K562 (cell line): ENCODE results near the gene ACO2. TPM values are rescaled to one million over a fixed set of nuclear protein-coding genes. Genes with fewer than 3 reads are reported as not detected.

Experiments used
- ATAC-seq: fragments of 200-7000 bp; cut with Tn5 transposase; 3 replicates; pipeline ENCODE4 v1.9.1; 2020; ENCODE audit warnings: moderate library complexity
- BruUV-seq: library from RNA; stranded (reverse); fragments of 400-500 nt; replicated peaks from 2 replicates; lab custom pipeline; 2021; lab: Mats Ljungman, UMichigan
- CTCF ChIA-PET: fragments of 300-600 bp; formaldehyde crosslinking; extraction: SDS; loops from one replicate; lab custom pipeline; 2021; ENCODE audit warnings: low intra/inter-chr PET ratio; lab: Yijun Ruan, JAX
- POLR2A ChIA-PET: fragments of 300-600, 350-650 bp; sonication (Branson Sonifier 250); formaldehyde crosslinking; extraction: SDS; loops from one replicate; lab custom pipeline; 2021; ENCODE audit warnings: antibody characterized with exemption, inconsistent platforms; lab: Yijun Ruan, JAX
- DNase-seq, 4 experiments: peaks; one replicate each; pipeline versions ENCODE4 v3.0.0 to v3.0.0-alpha.2; 2011 to 2018; ENCODE audit warnings: low spot score in 3 of 4, mixed read lengths in 3 of 4; ENCODE audit errors: extremely low read depth in 1 of 4
- FAIRE-seq: peaks from 2 replicates; lab custom pipeline; 2011; peaks lifted over from hg19 to GRCh38; lab: Jason Lieb, UNC
- H2AFZ ChIP-seq: 2 replicates; pipeline ENCODE4 v1.6.0; 2011; ENCODE audit warnings: low read depth, low read length, control low read depth, inconsistent platforms
- H3K27ac ChIP-seq: fragments of 200-600 bp; 3 replicates; pipeline ENCODE4 v1.8.0; 2011; ENCODE audit warnings: low read depth, mild to moderate bottlenecking, control low read depth, inconsistent platforms, low read length, moderate library complexity, mixed read lengths; ENCODE audit errors: extremely low read depth
- H3K27me3 ChIP-seq, 2 experiments: fragments of 300-600 bp in 1 of 2; 2 replicates in 1 of 2; 3 replicates in 1 of 2; pipeline versions ENCODE4 v1.6.0 to v1.8.0; 2011; ENCODE audit warnings: inconsistent platforms in 2 of 2, low read length in 2 of 2, mild to moderate bottlenecking in 1 of 2, mixed read lengths in 1 of 2, moderate library complexity in 1 of 2; ENCODE audit not compliant: control insufficient read depth in 2 of 2, insufficient read depth in 2 of 2
- H3K36me3 ChIP-seq: fragments of 300-600 bp; 3 replicates; pipeline ENCODE4 v1.8.0; 2011; ENCODE audit warnings: mild to moderate bottlenecking, low read length, inconsistent platforms; ENCODE audit not compliant: control insufficient read depth, insufficient read depth
- H3K4me1 ChIP-seq, 2 experiments: fragments of 200-600 bp in 1 of 2; replicated peaks in 1 of 2; 2 replicates in 1 of 2; 3 replicates in 1 of 2; pipeline versions ENCODE4 v1.5.1 to v1.8.0; 2011; ENCODE audit warnings: inconsistent platforms in 2 of 2, low read length in 2 of 2, mild to moderate bottlenecking in 1 of 2, mixed read lengths in 1 of 2, moderate library complexity in 1 of 2; ENCODE audit not compliant: control insufficient read depth in 2 of 2, insufficient read depth in 2 of 2
- H3K4me2 ChIP-seq: 2 replicates; pipeline ENCODE4 v1.6.1; 2011; ENCODE audit warnings: low read length, control low read depth, inconsistent platforms, mixed read lengths; ENCODE audit not compliant: insufficient read depth
- H3K4me3 ChIP-seq: fragments of 200-600 bp; sonication (generic), shearing (Covaris generic); 2 replicates; pipeline ENCODE4 v1.5.1; 2016; ENCODE audit warnings: control low read depth, inconsistent platforms
- H3K79me2 ChIP-seq: fragments of 200-600 bp; 3 replicates; pipeline ENCODE4 v1.8.0; 2011; ENCODE audit warnings: low read length, inconsistent platforms; ENCODE audit not compliant: control insufficient read depth, insufficient read depth
- H3K9ac ChIP-seq, 2 experiments: 2 replicates each; pipeline versions ENCODE4 v1.6.0 to v1.6.1; 2011; ENCODE audit warnings: low read depth in 2 of 2, low read length in 2 of 2, control low read depth in 1 of 2, inconsistent platforms in 1 of 2, mild to moderate bottlenecking in 1 of 2, mixed read lengths in 1 of 2; ENCODE audit not compliant: insufficient read depth in 1 of 2
- H3K9me1 ChIP-seq: one replicate; pipeline ENCODE4 v1.6.0; 2011; ENCODE audit warnings: inconsistent platforms, mild to moderate bottlenecking, low read length, moderate library complexity; ENCODE audit not compliant: control insufficient read depth, insufficient read depth
- H3K9me3 ChIP-seq: replicated peaks from 2 replicates; pipeline ENCODE4 v1.5.1; 2011; ENCODE audit warnings: low read depth, low read length, inconsistent platforms; ENCODE audit not compliant: control insufficient read depth, insufficient read depth
- H4K20me1 ChIP-seq: replicated peaks from 2 replicates; pipeline ENCODE4 v1.6.1; 2011; ENCODE audit warnings: low read length, inconsistent platforms, mixed read lengths; ENCODE audit not compliant: control insufficient read depth, insufficient read depth
- FOXJ2 ChIP-seq: fragments of 200-800 bp; sonication (Bioruptor generic); IDR thresholded peaks from 2 replicates; pipeline ENCODE4 v1.6.1; 2016; ENCODE audit warnings: missing genetic modification characterization, missing compliant biosample characterization
- MEIS2 ChIP-seq: fragments of 450-650 bp; IDR thresholded peaks from 2 replicates; pipeline ENCODE4 v1.6.1; 2014; ENCODE audit warnings: mild to moderate bottlenecking; ENCODE audit not compliant: partially characterized antibody
- NFIC ChIP-seq: fragments of 450-650 bp; IDR thresholded peaks from 2 replicates; pipeline ENCODE4 v1.6.1; 2017; ENCODE audit warnings: mild to moderate bottlenecking, inconsistent platforms
- PTBP1 ChIP-seq: fragments of 200-400 bp; formaldehyde crosslinking; IDR thresholded peaks from 2 replicates; pipeline ENCODE4 v1.6.1; 2017; ENCODE audit warnings: low read depth, low read length
- TBP ChIP-seq: optimal IDR thresholded peaks from 2 replicates; pipeline ENCODE3; 2011; ENCODE audit warnings: low read depth, low read length, improper control_type of control experiment
- U2AF2 ChIP-seq: fragments of 200-400 bp; formaldehyde crosslinking; optimal IDR thresholded peaks from 2 replicates; pipeline ENCODE3; 2017; ENCODE audit warnings: low read depth, mild to moderate bottlenecking, low read length
- ZBTB8A ChIP-seq: fragments of 450-650 bp; IDR thresholded peaks from 2 replicates; pipeline ENCODE4 v1.6.1; 2018; ENCODE audit warnings: mild to moderate bottlenecking, moderate library complexity; ENCODE audit not compliant: partially characterized antibody
- ZNF589 ChIP-seq: fragments of 200-800 bp; sonication (Bioruptor generic); IDR thresholded peaks from 2 replicates; pipeline ENCODE4 v1.6.1; 2016; ENCODE audit warnings: low read depth, missing genetic modification characterization, missing compliant biosample characterization
- WGBS: fragments of 100-300 bp; shearing (Covaris generic); methylation state at CpG from one replicate; pipeline ENCODE4 v1.1.6; 2016; ENCODE audit warnings: low coverage, mixed read lengths; ENCODE audit not compliant: insufficient coverage; ENCODE audit errors: missing lambda C conversion rate; 5-methylcytosine and 5-hydroxymethylcytosine counted together
- in situ Hi-C: fragments of 300-500 bp; cut with MboI; formaldehyde crosslinking; loops from 4 replicates; pipeline ENCODE4 v1.15.0; 2018; ENCODE audit warnings: inconsistent platforms, mixed read lengths
- intact Hi-C: fragments of 100-400 bp; cut with micrococcal nuclease; formaldehyde crosslinking; loops from 2 replicates; pipeline ENCODE4 v1.14.2; 2022
- polyA plus RNA-seq, 8 experiments: library from polyadenylated mRNA; depleted of rRNA in 4 of 8; stranded (reverse) in 5 of 8; unstranded in 3 of 8; fragments of >200 nt; fragmentation: Nextera tagmentation in 2 of 8; fragmentation: Illumina TruSeq in 1 of 8; extraction: Ambion mirVana in 2 of 8; extraction: Trizol in 1 of 8; gene quantifications; 2 replicates each; pipeline versions ENCODE4 v1.2.1 to v1.2.3, GENCODE V29; 2011 to 2014; ENCODE audit warnings: inconsistent platforms in 1 of 8, missing spikeins in 1 of 8
- total RNA-seq, 7 experiments: library from RNA; depleted of rRNA in 6 of 7; stranded (reverse); fragments of >200 nt in 6 of 7; fragmentation: Illumina TruSeq in 2 of 7; extraction: Trizol in 2 of 7; gene quantifications; 2 replicates each; pipeline versions ENCODE4 v1.2.1 to v1.2.3, GENCODE V29; 2011 to 2021; ENCODE audit warnings: low replicate concordance in 1 of 7
- TF ChIP-seq, protein P1 (sequence below): fragments of 250-450 bp; sonication (Bioruptor Pico); IDR thresholded peaks from 2 replicates; pipeline ENCODE4 v1.5.0; 2021; ENCODE audit warnings: mild to moderate bottlenecking, moderate library complexity

Gene ACO2
- total and polyA plus RNA-seq, 9 of the 15 experiments (the other 6 are each of a cell fraction or from before 2014, with no cell fraction given): 16.2 to 119 (median 43.2) TPM

DNA sequence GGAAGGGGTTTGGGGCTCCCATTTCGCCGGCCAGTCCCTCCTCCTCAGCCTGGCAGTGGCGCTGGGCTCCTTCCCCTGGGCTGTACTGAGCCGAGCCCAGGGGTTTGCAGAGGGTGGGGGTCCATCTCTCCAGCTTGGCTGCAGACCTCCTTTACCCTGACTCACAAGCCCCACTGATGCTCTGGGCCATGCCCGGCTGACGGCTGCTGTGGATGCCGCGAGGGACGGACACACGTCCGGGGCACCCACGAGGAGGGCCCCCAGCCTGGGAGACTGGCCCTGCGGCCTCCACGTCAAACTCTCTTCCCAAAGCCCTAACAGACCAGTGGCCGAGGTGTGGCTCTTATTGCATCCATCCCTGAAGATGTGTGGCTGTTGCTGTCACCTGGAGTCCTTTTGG is 106.6 kb downstream of the ACO2 start:
- DNase-seq (no peak), FAIRE-seq (no peak), ATAC-seq (no peak)
- WGBS: 75% methylated on average over 4 of the region's 15 CpGs
- Histone ChIP-seq H3K79me2 (no peaks in the 10 kb centered on the region), H3K4me3 (no peak overlapping the region), H3K36me3 (peaks cover 15% of the 10 kb centered on the region; the same call in 1 of the 3 replicates), H3K9me1 (no peaks in the 10 kb centered on the region), H3K9ac (peak overlapping the region in 1 of 2 experiments; percentile 80; a peak in 2 of 4 replicates), H3K27me3 (no peaks in the 10 kb centered on the region), H3K4me2 (no peak overlapping the region), H3K4me1 (peaks cover 6 to 44% of the 10 kb centered on the region in 2 experiments; a peak in 4 of 5 replicates), H4K20me1 (no peaks in the 10 kb centered on the region), H3K9me3 (no peaks in the 10 kb centered on the region), H3K27ac (no peak overlapping the region), H2AFZ (no peak overlapping the region)
- POLR2A ChIA-PET: interaction anchor here (0.5 to 0.7 kb wide), 2 partner anchors 46 to 653 kb away, joined by 3 read pairs; no protein-coding TSS in a partner anchor
- no TSS peak for BruUV-seq
- CTCF ChIA-PET: no interaction called here
- in situ Hi-C loops (no loop called here), intact Hi-C loops (no loop called here)
- TF ChIP-seq MEIS2 (no peak), U2AF2 (no peak), FOXJ2 (tag) (no peak), PTBP1 (no peak), ZNF589 (no peak), NFIC (no peak), TBP (no peak), ZBTB8A (no peak)
- TF ChIP-seq, protein P1, sequence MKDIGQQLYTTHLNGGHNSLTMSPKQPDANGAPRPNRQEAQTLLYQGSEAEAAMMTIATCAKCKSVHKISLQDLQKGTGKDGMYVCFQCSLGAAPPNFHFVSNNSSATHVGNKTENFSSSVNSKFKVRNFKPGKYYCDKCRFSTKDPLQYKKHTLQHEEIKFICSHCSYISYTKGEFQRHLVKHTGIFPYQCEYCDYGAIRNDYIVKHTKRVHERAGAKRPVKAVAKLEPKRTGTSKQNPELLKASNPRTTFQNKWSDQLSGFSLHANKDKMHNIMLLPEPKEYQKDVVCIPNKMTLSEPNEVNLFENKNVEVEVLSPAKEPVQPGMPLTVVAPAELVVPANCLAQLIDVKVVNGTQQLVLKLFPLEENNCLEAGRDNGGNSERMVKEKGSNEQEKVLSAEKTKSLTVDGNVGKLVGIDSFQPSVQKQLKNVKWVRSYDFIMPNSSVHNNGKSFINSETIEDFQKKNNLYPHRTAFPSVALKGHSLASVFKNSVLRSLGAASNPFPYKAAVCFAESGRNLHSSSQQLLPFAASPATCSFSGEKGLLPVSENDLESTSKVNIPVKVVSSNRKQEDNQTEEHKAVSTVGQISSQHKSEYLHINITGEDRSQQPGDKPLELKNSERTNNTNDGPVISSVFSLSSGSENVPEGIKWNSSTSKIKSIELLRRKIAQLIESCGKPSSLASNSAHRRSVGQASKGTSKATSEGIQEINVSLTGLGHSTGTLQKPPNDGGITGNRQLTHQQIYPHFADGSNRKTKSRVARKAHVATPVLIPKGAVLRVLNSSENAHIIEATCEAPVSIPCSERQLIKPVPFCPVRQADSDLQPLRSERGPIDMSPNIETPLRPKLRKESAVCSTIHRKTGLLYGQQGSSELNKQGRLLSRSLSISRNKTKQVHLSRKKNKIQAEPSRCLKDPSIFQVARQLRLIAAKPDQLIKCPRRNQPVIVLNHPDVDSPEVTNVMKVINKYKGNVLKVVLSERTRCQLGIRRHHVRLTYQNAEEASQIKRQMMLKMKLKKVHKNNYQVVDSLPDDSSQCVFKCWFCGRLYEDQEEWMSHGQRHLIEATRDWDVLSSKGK (CRISPR knock-in tag): no peak
